IMR-90 (cell line): ENCODE results near the gene RAB3C. TPM values are rescaled to one million over a fixed set of nuclear protein-coding genes. Genes with fewer than 3 reads are reported as not detected.

Experiments
- ATAC-seq: fragments of 200-7000 bp; cut with Tn5 transposase; 2 replicates; pipeline ENCODE4 v1.9.1; 2020; ENCODE audit warnings: low read depth, mild to moderate bottlenecking, moderate library complexity
- BruUV-seq: library from RNA; stranded (reverse); fragments of 400-500 nt; replicated peaks from 2 replicates; lab custom pipeline; 2021; lab: Mats Ljungman, UMichigan
- CTCF ChIA-PET: fragments of 300-600 bp; formaldehyde crosslinking; extraction: SDS; loops from one replicate; lab custom pipeline; 2021; ENCODE audit warnings: antibody characterized with exemption; lab: Yijun Ruan, JAX
- POLR2A ChIA-PET: fragments of 300-600 bp; sonication (Branson Sonifier 250); formaldehyde crosslinking; loops from one replicate; lab custom pipeline; 2022; ENCODE audit warnings: antibody characterized with exemption; ENCODE audit not compliant: unreplicated experiment; lab: Charles Lee
- DNase-seq: peaks from one replicate; pipeline ENCODE4 v3.0.0; 2013
- H2AFZ ChIP-seq: replicated peaks from 2 replicates; pipeline ENCODE3; 2013; ENCODE audit warnings: low read length, mild to moderate bottlenecking; ENCODE audit not compliant: poor library complexity
- H2AK5ac ChIP-seq: 2 replicates; pipeline ENCODE4 v1.6.1; 2013; ENCODE audit warnings: low read depth, low read length, inconsistent platforms
- H2AK9ac ChIP-seq: replicated peaks from 2 replicates; pipeline ENCODE3; 2013; ENCODE audit warnings: mild to moderate bottlenecking, low read depth, low read length, moderate library complexity; ENCODE audit not compliant: poor library complexity
- H2BK120ac ChIP-seq: 2 replicates; pipeline ENCODE4 v1.6.1; 2013; ENCODE audit warnings: low read depth, low read length, inconsistent platforms
- H2BK15ac ChIP-seq: 3 replicates; pipeline ENCODE4 v1.6.1; 2013; ENCODE audit warnings: low read depth, low read length, inconsistent platforms
- H2BK20ac ChIP-seq: 2 replicates; pipeline ENCODE4 v1.6.1; 2013; ENCODE audit warnings: low read depth, mild to moderate bottlenecking, inconsistent platforms, low read length, moderate library complexity
- H2BK5ac ChIP-seq: 2 replicates; pipeline ENCODE4 v1.6.1; 2013; ENCODE audit warnings: mild to moderate bottlenecking, low read depth, low read length, inconsistent platforms; ENCODE audit not compliant: poor library complexity, severe bottlenecking
- H3K14ac ChIP-seq: replicated peaks from 2 replicates; pipeline ENCODE4 v1.6.1; 2013; ENCODE audit warnings: low read depth, low read length, inconsistent platforms
- H3K18ac ChIP-seq: 2 replicates; pipeline ENCODE4 v1.6.1; 2013; ENCODE audit warnings: low read depth, low read length, control low read depth
- H3K23ac ChIP-seq: 2 replicates; pipeline ENCODE4 v1.6.1; 2013; ENCODE audit warnings: low read depth, low read length, inconsistent platforms
- H3K27ac ChIP-seq: 2 replicates; pipeline ENCODE4 v1.5.1; 2013; ENCODE audit warnings: mild to moderate bottlenecking, control low read depth, low read length; ENCODE audit not compliant: insufficient read depth
- H3K27me3 ChIP-seq: 2 replicates; pipeline ENCODE4 v1.6.1; 2013; ENCODE audit warnings: low read length; ENCODE audit not compliant: control insufficient read depth, insufficient read depth
- H3K36me3 ChIP-seq: 2 replicates; pipeline ENCODE4 v1.6.1; 2013; ENCODE audit warnings: low read length, mixed read lengths; ENCODE audit not compliant: control insufficient read depth, insufficient read depth
- H3K4ac ChIP-seq: 2 replicates; pipeline ENCODE4 v1.6.1; 2013; ENCODE audit warnings: low read depth, low read length, inconsistent platforms
- H3K4me1 ChIP-seq: 2 replicates; pipeline ENCODE4 v1.6.1; 2013; ENCODE audit warnings: low read length, mixed read lengths; ENCODE audit not compliant: control insufficient read depth, insufficient read depth
- H3K4me2 ChIP-seq: 2 replicates; pipeline ENCODE4 v1.6.1; 2013; ENCODE audit warnings: low read depth, mild to moderate bottlenecking, control low read depth, low read length, moderate library complexity
- H3K4me3 ChIP-seq: 2 replicates; pipeline ENCODE4 v1.5.1; 2013; ENCODE audit warnings: low read depth, mild to moderate bottlenecking, control low read depth, low read length, moderate library complexity; ENCODE audit not compliant: insufficient read depth
- H3K56ac ChIP-seq: 2 replicates; pipeline ENCODE4 v1.6.1; 2013; ENCODE audit warnings: low read length, inconsistent platforms; ENCODE audit not compliant: insufficient read depth; ENCODE audit errors: extremely low read depth
- H3K79me1 ChIP-seq, 2 experiments: 2 replicates each; pipeline ENCODE4 v1.6.1; 2013; ENCODE audit warnings: low read length in 2 of 2, inconsistent platforms in 1 of 2, low read depth in 1 of 2
- H3K9ac ChIP-seq: 2 replicates; pipeline ENCODE4 v1.6.1; 2013; ENCODE audit warnings: low read depth, low read length, control low read depth
- H3K9me1 ChIP-seq: 2 replicates; pipeline ENCODE4 v1.6.1; 2013; ENCODE audit warnings: low read length, inconsistent platforms; ENCODE audit not compliant: insufficient read depth
- H3K9me3 ChIP-seq: 2 replicates; pipeline ENCODE4 v1.6.1; 2013; ENCODE audit warnings: low read length; ENCODE audit not compliant: control insufficient read depth, insufficient read depth
- H4K20me1 ChIP-seq: 2 replicates; pipeline ENCODE4 v1.6.1; 2013; ENCODE audit warnings: low read length, inconsistent platforms; ENCODE audit not compliant: insufficient read depth
- H4K5ac ChIP-seq: 2 replicates; pipeline ENCODE4 v1.6.1; 2013; ENCODE audit warnings: mild to moderate bottlenecking, low read depth, low read length, control low read depth
- H4K8ac ChIP-seq, 2 experiments: 2 replicates each; pipeline ENCODE4 v1.6.1; 2013; ENCODE audit warnings: low read depth in 2 of 2, low read length in 2 of 2, control low read depth in 1 of 2, inconsistent platforms in 1 of 2
- H4K91ac ChIP-seq: 2 replicates; pipeline ENCODE4 v1.6.1; 2013; ENCODE audit warnings: low read depth, low read length, inconsistent platforms; ENCODE audit not compliant: insufficient read depth
- BHLHE40 ChIP-seq: fragments of 150-350 bp; IDR thresholded peaks from 2 replicates; pipeline ENCODE4 v1.6.1; 2016; ENCODE audit warnings: mild to moderate bottlenecking, low read depth, low read length
- CEBPB ChIP-seq: IDR thresholded peaks from 2 replicates; pipeline ENCODE4 v1.6.1; 2012; ENCODE audit warnings: low read depth, low read length, improper control_type of control experiment
- CTCF ChIP-seq: conservative IDR thresholded peaks from 2 replicates; pipeline ENCODE4 v1.5.1; 2012; ENCODE audit warnings: mild to moderate bottlenecking, low read depth, low read length, improper control_type of control experiment
- FOS ChIP-seq: fragments of 150-350 bp; IDR thresholded peaks from 2 replicates; pipeline ENCODE4 v1.6.1; 2016; ENCODE audit warnings: low read depth, low read length
- NFE2L2 ChIP-seq: fragments of 150-350 bp; IDR thresholded peaks from 2 replicates; pipeline ENCODE4 v1.6.1; 2016; ENCODE audit warnings: low read depth, mild to moderate bottlenecking, low read length
- POLR2A ChIP-seq: IDR thresholded peaks from 2 replicates; pipeline ENCODE4 v1.6.1; 2012; ENCODE audit warnings: mild to moderate bottlenecking, low read depth, low read length
- RAD21 ChIP-seq: IDR thresholded peaks from 2 replicates; pipeline ENCODE4 v1.6.1; 2012; ENCODE audit warnings: low read length, improper control_type of control experiment
- SMC3 ChIP-seq: fragments of 150-350 bp; IDR thresholded peaks from 2 replicates; pipeline ENCODE4 v1.6.1; 2016; ENCODE audit warnings: low read depth, mild to moderate bottlenecking, antibody characterized with exemption, low read length, moderate library complexity
- WGBS, 2 experiments: methylation state at CpG; one replicate each; pipeline versions ENCODE4 v1.1.5 to v1.1.7; 2013; ENCODE audit warnings: missing lambda C conversion rate in 2 of 2; ENCODE audit not compliant: insufficient read length in 1 of 2; ENCODE audit errors: extremely low coverage in 2 of 2; 5-methylcytosine and 5-hydroxymethylcytosine counted together
- dilution Hi-C: fragments of 300-500 bp; cut with HindIII; formaldehyde crosslinking; loops from one replicate; pipeline ENCODE4 v1.14.3; 2018; ENCODE audit warnings: low sequenced_read_pairs; ENCODE audit not compliant: unreplicated experiment
- in situ Hi-C: fragments of 300-500 bp; cut with MboI; formaldehyde crosslinking; loops from 3 replicates; pipeline ENCODE4 v1.14.3; 2019; ENCODE audit warnings: low sequenced_read_pairs, inconsistent platforms, mixed read lengths
- intact Hi-C: fragments of 100-400 bp; cut with micrococcal nuclease; formaldehyde crosslinking; loops from 2 replicates; pipeline ENCODE4 v1.10.0; 2022
- polyA plus RNA-seq, 3 experiments: library from polyadenylated mRNA; depleted of rRNA; stranded (reverse); fragments of >200 nt; gene quantifications; 2 replicates each; pipeline ENCODE4 v1.2.3, GENCODE V29; 2012; ENCODE audit warnings: low replicate concordance in 1 of 3
- total RNA-seq: library from RNA; depleted of rRNA; stranded (reverse); fragments of >200 nt; gene quantifications from 2 replicates; pipeline ENCODE4 v1.2.3, GENCODE V29; 2012

Gene RAB3C
- total and polyA plus RNA-seq, 2 of the 4 experiments (the other 2 are of a cell fraction), result not detected

- WGBS, 2 experiments, result no CpG with 5 or more reads among the region's 2 CpGs
These were observed 39.2 kb upstream of the RAB3C start for GRCh38 chr5:58543723-58544122.

More at GRCh38 chr5:58543723-58544122, 39.2 kb upstream of the RAB3C start:
- no peak overlapping the region for H2BK5ac ChIP-seq
- no peak overlapping the region for H2BK15ac ChIP-seq
- no peak overlapping the region for H3K4ac ChIP-seq
- H4K5ac ChIP-seq, result no peak overlapping the region
- no peak overlapping the region for H3K18ac ChIP-seq
- no peak overlapping the region for H4K91ac ChIP-seq
- H3K56ac ChIP-seq, result no peak overlapping the region
- no peaks in the 10 kb centered on the region for H3K9me1 ChIP-seq
- H2AK5ac ChIP-seq, result no peak overlapping the region
- no peak overlapping the region for H3K4me3 ChIP-seq
- no peaks in the 10 kb centered on the region for H3K79me1 ChIP-seq
- DNase-seq, result no peak
- H4K20me1 ChIP-seq, result no peaks in the 10 kb centered on the region
- no peak overlapping the region for H4K8ac ChIP-seq
- H3K27ac ChIP-seq, result no peak overlapping the region
- H2AK9ac ChIP-seq, result no peak overlapping the region
- no peaks in the 10 kb centered on the region for H3K4me1 ChIP-seq
- H3K23ac ChIP-seq, result no peak overlapping the region
- no peak overlapping the region for H3K9ac ChIP-seq
- ChIA-PET POLR2A (no interaction called here), CTCF (no interaction called here)
- no TSS peak for BruUV-seq
- dilution Hi-C loops, result no loop called here
- no peak overlapping the region for H2BK20ac ChIP-seq
- no peak overlapping the region for H2AFZ ChIP-seq
- in situ Hi-C loops, result no loop called here
- no peak overlapping the region for H2BK120ac ChIP-seq
- no peaks in the 10 kb centered on the region for H3K27me3 ChIP-seq
- H3K9me3 ChIP-seq, result no peaks in the 10 kb centered on the region; the same call in 1 of the 2 replicates
- no peak for ATAC-seq
- H3K14ac ChIP-seq, result no peak overlapping the region
- no peaks in the 10 kb centered on the region for H3K36me3 ChIP-seq
- TF ChIP-seq NFE2L2 (no peak), CTCF (no peak), SMC3 (no peak), RAD21 (no peak), FOS (no peak), BHLHE40 (no peak), CEBPB (no peak), POLR2A (no peak)
- no peak overlapping the region for H3K4me2 ChIP-seq
- intact Hi-C loops, result no loop called here
